NCI-H1436 treated with DMSO at 0.1 percent for 48 hours (cell line): ENCODE measurements around the gene NOTCH4.
"Not testable (repeated sequence)": the region's sequence is repeated elsewhere in the genome, so short reads cannot be mapped to it uniquely, and the experiment has no call there.

Experiments
- DNase-seq: peaks from one replicate; lab custom pipeline; 2025; lab: John Stamatoyannopoulos, UW

NOTCH4 gene

GRCh38 chr6:32216998-32217397 is 6.9 kb downstream of the NOTCH4 start:
- no peak for DNase-seq

GRCh38 chr6:32216285-32216684 is 7.6 kb downstream of the NOTCH4 start:
- DNase-seq, result no peak

GRCh38 chr6:32215617-32216016 is 8.2 kb downstream of the NOTCH4 start:
- no peak for DNase-seq

- DNase-seq, result no peak
Observed at GRCh38 chr6:32214126-32214525, 9.7 kb downstream of the NOTCH4 start.

GRCh38 chr6:32213649-32214048 is 10.2 kb downstream of the NOTCH4 start:
- DNase-seq, result no peak

GRCh38 chr6:32212076-32212760 is 11.6 kb downstream of the NOTCH4 start:
- DNase-seq, result no peak

GRCh38 chr6:32211432-32211831 is 12.4 kb downstream of the NOTCH4 start:
- not testable (repeated sequence) for DNase-seq

GRCh38 chr6:32210191-32210601 is 13.7 kb downstream of the NOTCH4 start:
- DNase-seq, result no peak

GRCh38 chr6:32208996-32209395 is 14.9 kb downstream of the NOTCH4 start:
- DNase-seq, result no peak

- DNase-seq, result no peak
Observed at GRCh38 chr6:32204268-32204715, 19.6 kb downstream of the NOTCH4 start.

- no peak for DNase-seq
Observed at GRCh38 chr6:32203426-32204267, 20.2 kb downstream of the NOTCH4 start.

GRCh38 chr6:32202186-32202585 is 21.7 kb downstream of the NOTCH4 start:
- no peak for DNase-seq

- DNase-seq, result no peak
Observed at GRCh38 chr6:32200711-32201475, 23.0 kb downstream of the NOTCH4 start.

- no peak for DNase-seq
Observed at GRCh38 chr6:32198866-32199265, 25.0 kb downstream of the NOTCH4 start.

- no peak for DNase-seq
Observed at GRCh38 chr6:32198345-32198696, 25.5 kb downstream of the NOTCH4 start.

- DNase-seq, result no peak
Observed at GRCh38 chr6:32196682-32197616, 26.9 kb downstream of the NOTCH4 start.

- DNase-seq, result no peak
Observed at GRCh38 chr6:32195902-32196681, 27.8 kb downstream of the NOTCH4 start.

GRCh38 chr6:32195652-32195901 is 28.3 kb downstream of the NOTCH4 start:
- peak; percentile 93 for DNase-seq

GRCh38 chr6:32194825-32195651 is 28.8 kb downstream of the NOTCH4 start:
- no peak for DNase-seq

GRCh38 chr6:32194388-32194787 is 29.5 kb downstream of the NOTCH4 start:
- no peak for DNase-seq
